ENCODE results near the gene KRTAP20-3.

The KRTAP20-3 gene

DNA sequence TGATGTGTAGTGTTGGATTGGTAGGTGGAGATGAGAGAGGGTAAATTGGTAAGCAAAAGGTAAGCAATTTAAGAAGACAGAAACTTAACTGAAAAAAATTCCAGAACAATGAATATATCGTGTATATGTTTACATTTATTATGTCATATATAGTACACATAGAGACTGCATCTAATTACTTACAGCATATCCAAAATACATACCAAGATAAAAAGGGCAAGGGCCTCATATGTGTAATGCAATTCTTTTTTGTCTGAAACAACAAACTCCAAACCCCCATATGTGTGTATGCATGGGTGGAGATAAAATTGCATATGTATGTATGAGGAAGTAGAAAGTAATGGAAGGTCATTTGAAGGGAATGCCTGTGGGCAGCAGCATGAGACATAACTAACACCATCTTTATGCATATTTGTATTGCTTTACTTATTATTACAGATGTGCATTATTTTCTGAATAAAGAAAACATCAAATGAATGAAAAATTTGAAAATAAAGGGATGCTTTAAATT is 4.3 kb downstream of the KRTAP20-3 start:
- Histone ChIP-seq H3K36me3 (replicated peaks in 1 of 2; ENCODE audit: control insufficient read depth in 2 of 2, insufficient read depth in 2 of 2, low read length in 2 of 2) (no peaks in the 10 kb centered on the region), H2BK15ac (ENCODE audit: low read length) (no peak overlapping the region), H3K27ac (replicated peaks; ENCODE audit: low read length) (no peak overlapping the region), H3K18ac (ENCODE audit: low read length) (no peak overlapping the region), H2BK12ac (ENCODE audit: low read length) (no peak overlapping the region), H3K4ac (ENCODE audit: low read length) (no peak overlapping the region), H2BK120ac (ENCODE audit: low read depth, low read length) (no peak overlapping the region), H3K79me1 (ENCODE audit: low read depth, low read length) (no peaks in the 10 kb centered on the region), H3K27me3 (ENCODE audit: control insufficient read depth in 3 of 3, insufficient read depth in 3 of 3, low read depth in 1 of 3, low read length in 3 of 3) (no peaks in the 10 kb centered on the region), H3K4me2 (ENCODE audit: insufficient read depth, low read length, poor library complexity, severe bottlenecking) (no peak overlapping the region), H4K8ac (ENCODE audit: low read depth, low read length) (no peak overlapping the region), H2AFZ (ENCODE audit: low read length) (no peak overlapping the region), H4K91ac (ENCODE audit: low read depth, low read length, poor library complexity) (no peak overlapping the region), H2BK5ac (ENCODE audit: low read length) (no peak overlapping the region), H3K4me1 (ENCODE audit: control insufficient read depth in 2 of 2, insufficient read depth in 1 of 2, low read depth in 1 of 2, low read length in 2 of 2) (no peaks in the 10 kb centered on the region), H2AK5ac (ENCODE audit: low read depth, low read length) (no peak overlapping the region), H3K9ac (ENCODE audit: low read depth, low read length, poor library complexity) (no peak overlapping the region), H3K14ac (ENCODE audit: low read length) (no peak overlapping the region), H3K9me3 (replicated peaks in 1 of 2; ENCODE audit: control insufficient read depth in 2 of 2, insufficient read depth in 1 of 2, low read depth in 1 of 2, low read length in 2 of 2) (no peaks in the 10 kb centered on the region), H3K4me3 (ENCODE audit: low read length in 2 of 2) (no peak overlapping the region), H3K23ac (ENCODE audit: low read depth, low read length, poor library complexity) (no peak overlapping the region)
- no CpG with 5 or more reads among the region's 1 CpG for WGBS, 2 donors (ENCODE audit: extremely low coverage in 2 of 2, insufficient read length in 2 of 2, insufficient replicate concordance in 1 of 2)
- no peak for DNase-seq (ENCODE audit: low spot score)

- H2AFZ ChIP-seq (ENCODE audit: low read length) = no peak overlapping the region
- H3K14ac ChIP-seq (ENCODE audit: low read length) = no peak overlapping the region
- H2AK5ac ChIP-seq (ENCODE audit: low read depth, low read length) = no peak overlapping the region
- H3K79me1 ChIP-seq (ENCODE audit: low read depth, low read length) = no peaks in the 10 kb centered on the region
- H2BK12ac ChIP-seq (ENCODE audit: low read length) = no peak overlapping the region
- H3K4ac ChIP-seq (ENCODE audit: low read length) = no peak overlapping the region
- H3K4me1 ChIP-seq (ENCODE audit: control insufficient read depth in 2 of 2, insufficient read depth in 1 of 2, low read depth in 1 of 2, low read length in 2 of 2) = no peaks in the 10 kb centered on the region
- H2BK15ac ChIP-seq (ENCODE audit: low read length) = no peak overlapping the region
- H3K27ac ChIP-seq (replicated peaks; ENCODE audit: low read length) = no peak overlapping the region
- H3K36me3 ChIP-seq (replicated peaks in 1 of 2; ENCODE audit: control insufficient read depth in 2 of 2, insufficient read depth in 2 of 2, low read length in 2 of 2) = no peaks in the 10 kb centered on the region
- H3K9ac ChIP-seq (ENCODE audit: low read depth, low read length, poor library complexity) = no peak overlapping the region
- H2BK5ac ChIP-seq (ENCODE audit: low read length) = no peak overlapping the region
- no peak overlapping the region for H2BK120ac ChIP-seq (ENCODE audit: low read depth, low read length)
- no peak overlapping the region for H3K18ac ChIP-seq (ENCODE audit: low read length)
- H3K4me2 ChIP-seq (ENCODE audit: insufficient read depth, low read length, poor library complexity, severe bottlenecking) = no peak overlapping the region
- H4K8ac ChIP-seq (ENCODE audit: low read depth, low read length) = no peak overlapping the region
- DNase-seq (ENCODE audit: low spot score) = no peak
- no peak overlapping the region for H3K4me3 ChIP-seq (ENCODE audit: low read length in 2 of 2)
- no peak overlapping the region for H3K23ac ChIP-seq (ENCODE audit: low read depth, low read length, poor library complexity)
- H4K91ac ChIP-seq (ENCODE audit: low read depth, low read length, poor library complexity) = no peak overlapping the region
- H3K27me3 ChIP-seq (ENCODE audit: control insufficient read depth in 3 of 3, insufficient read depth in 3 of 3, low read depth in 1 of 3, low read length in 3 of 3) = no peaks in the 10 kb centered on the region
- H3K9me3 ChIP-seq (replicated peaks in 1 of 2; ENCODE audit: control insufficient read depth in 2 of 2, insufficient read depth in 1 of 2, low read depth in 1 of 2, low read length in 2 of 2) = no peaks in the 10 kb centered on the region
Measured at GRCh38 chr21:30652891-30653290, 10.2 kb downstream of the KRTAP20-3 start.

- H3K18ac ChIP-seq (ENCODE audit: low read length) = peak overlapping the region; percentile 9
- no CpG with 5 or more reads among the region's 1 CpG for WGBS, 2 donors (ENCODE audit: extremely low coverage in 2 of 2, insufficient read length in 2 of 2, insufficient replicate concordance in 1 of 2)
- no peak overlapping the region for H4K91ac ChIP-seq (ENCODE audit: low read depth, low read length, poor library complexity)
- no peak overlapping the region for H2BK5ac ChIP-seq (ENCODE audit: low read length)
- no peaks in the 10 kb centered on the region for H3K9me3 ChIP-seq (replicated peaks in 1 of 2; ENCODE audit: control insufficient read depth in 2 of 2, insufficient read depth in 1 of 2, low read depth in 1 of 2, low read length in 2 of 2)
- H2BK120ac ChIP-seq (ENCODE audit: low read depth, low read length) = no peak overlapping the region
- H3K4me3 ChIP-seq (ENCODE audit: low read length in 2 of 2) = no peak overlapping the region
- H3K27me3 ChIP-seq (ENCODE audit: control insufficient read depth in 3 of 3, insufficient read depth in 3 of 3, low read depth in 1 of 3, low read length in 3 of 3) = no peaks in the 10 kb centered on the region
- no peak overlapping the region for H3K4ac ChIP-seq (ENCODE audit: low read length)
- no peak overlapping the region for H4K8ac ChIP-seq (ENCODE audit: low read depth, low read length)
- no peak overlapping the region for H2AK5ac ChIP-seq (ENCODE audit: low read depth, low read length)
- H3K27ac ChIP-seq (replicated peaks; ENCODE audit: low read length) = no peak overlapping the region
- H3K4me1 ChIP-seq (ENCODE audit: control insufficient read depth in 2 of 2, insufficient read depth in 1 of 2, low read depth in 1 of 2, low read length in 2 of 2) = peaks cover 0 to 3% of the 10 kb centered on the region in 2 donors
- H2BK15ac ChIP-seq (ENCODE audit: low read length) = no peak overlapping the region
- no peaks in the 10 kb centered on the region for H3K79me1 ChIP-seq (ENCODE audit: low read depth, low read length)
- no peak overlapping the region for H2BK12ac ChIP-seq (ENCODE audit: low read length)
- no peak overlapping the region for H3K9ac ChIP-seq (ENCODE audit: low read depth, low read length, poor library complexity)
- H3K14ac ChIP-seq (ENCODE audit: low read length) = no peak overlapping the region
- no peak overlapping the region for H3K4me2 ChIP-seq (ENCODE audit: insufficient read depth, low read length, poor library complexity, severe bottlenecking)
- H2AFZ ChIP-seq (ENCODE audit: low read length) = no peak overlapping the region
- H3K36me3 ChIP-seq (replicated peaks in 1 of 2; ENCODE audit: control insufficient read depth in 2 of 2, insufficient read depth in 2 of 2, low read length in 2 of 2) = no peaks in the 10 kb centered on the region
- no peak for DNase-seq (ENCODE audit: low spot score)
- H3K23ac ChIP-seq (ENCODE audit: low read depth, low read length, poor library complexity) = no peak overlapping the region
Measured at GRCh38 chr21:30668776-30669175, 26.1 kb downstream of the KRTAP20-3 start.

DNA sequence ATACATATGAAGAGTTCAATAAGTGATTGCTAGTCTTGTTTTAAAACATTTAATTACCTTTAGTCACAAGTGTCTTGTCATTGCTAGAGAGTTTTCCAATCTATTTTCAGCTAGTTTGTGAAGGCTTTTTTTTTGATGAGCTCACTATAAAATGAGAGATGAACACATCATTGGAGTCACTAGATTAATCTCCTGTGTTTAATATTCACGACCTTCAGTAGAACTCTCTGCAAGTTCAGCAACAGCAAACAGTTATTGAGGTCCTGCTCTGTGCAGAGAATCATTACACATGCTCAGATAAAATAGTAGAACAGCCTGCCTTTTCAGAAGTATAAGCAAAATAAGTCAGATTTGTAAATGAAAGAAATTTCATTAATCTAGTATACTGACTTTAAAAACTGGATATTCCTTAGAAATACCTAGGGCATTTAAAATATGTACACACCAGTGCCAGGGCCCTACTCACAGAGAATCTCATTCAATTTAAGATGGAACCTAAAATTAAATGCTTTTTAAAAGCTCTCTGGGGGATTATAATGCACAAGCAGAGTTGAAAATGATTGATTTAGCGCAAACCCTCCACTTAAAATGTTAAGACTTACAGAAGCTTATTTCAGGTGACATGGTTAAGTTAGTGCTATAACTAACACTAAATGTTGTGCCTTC is 30.5 kb downstream of the KRTAP20-3 start:
- no peak overlapping the region for H2AK5ac ChIP-seq (ENCODE audit: low read depth, low read length)
- no peaks in the 10 kb centered on the region for H3K27me3 ChIP-seq (ENCODE audit: control insufficient read depth in 3 of 3, insufficient read depth in 3 of 3, low read depth in 1 of 3, low read length in 3 of 3)
- no peak overlapping the region for H3K4me3 ChIP-seq (ENCODE audit: low read length in 2 of 2)
- H3K18ac ChIP-seq (ENCODE audit: low read length) = no peak overlapping the region
- no peak overlapping the region for H4K8ac ChIP-seq (ENCODE audit: low read depth, low read length)
- no CpG with 5 or more reads among the region's 2 CpGs for WGBS, 2 donors (ENCODE audit: extremely low coverage in 2 of 2, insufficient read length in 2 of 2, insufficient replicate concordance in 1 of 2)
- no peak overlapping the region for H4K91ac ChIP-seq (ENCODE audit: low read depth, low read length, poor library complexity)
- H2BK120ac ChIP-seq (ENCODE audit: low read depth, low read length) = no peak overlapping the region
- H3K9ac ChIP-seq (ENCODE audit: low read depth, low read length, poor library complexity) = no peak overlapping the region
- DNase-seq (ENCODE audit: low spot score) = no peak
- no peaks in the 10 kb centered on the region for H3K79me1 ChIP-seq (ENCODE audit: low read depth, low read length)
- H3K9me3 ChIP-seq (replicated peaks in 1 of 2; ENCODE audit: control insufficient read depth in 2 of 2, insufficient read depth in 1 of 2, low read depth in 1 of 2, low read length in 2 of 2) = peaks cover 0 to 2% of the 10 kb centered on the region in 2 donors
- no peak overlapping the region for H3K27ac ChIP-seq (replicated peaks; ENCODE audit: low read length)
- H3K36me3 ChIP-seq (replicated peaks in 1 of 2; ENCODE audit: control insufficient read depth in 2 of 2, insufficient read depth in 2 of 2, low read length in 2 of 2) = no peaks in the 10 kb centered on the region
- no peak overlapping the region for H3K4ac ChIP-seq (ENCODE audit: low read length)
- H3K4me1 ChIP-seq (ENCODE audit: control insufficient read depth in 2 of 2, insufficient read depth in 1 of 2, low read depth in 1 of 2, low read length in 2 of 2) = peaks cover 0 to 3% of the 10 kb centered on the region in 2 donors
- no peak overlapping the region for H2BK5ac ChIP-seq (ENCODE audit: low read length)
- H3K23ac ChIP-seq (ENCODE audit: low read depth, low read length, poor library complexity) = no peak overlapping the region
- no peak overlapping the region for H3K14ac ChIP-seq (ENCODE audit: low read length)
- no peak overlapping the region for H2BK15ac ChIP-seq (ENCODE audit: low read length)
- H2AFZ ChIP-seq (ENCODE audit: low read length) = no peak overlapping the region
- no peak overlapping the region for H3K4me2 ChIP-seq (ENCODE audit: insufficient read depth, low read length, poor library complexity, severe bottlenecking)
- no peak overlapping the region for H2BK12ac ChIP-seq (ENCODE audit: low read length)
